ENCODE results near the gene MARCHF7. TPM values are rescaled to one million over a fixed set of nuclear protein-coding genes. Genes with fewer than 3 reads are reported as not detected.
A peak's percentile ranks its signal among the peaks of the same experiment; 100 is the strongest.

Gene MARCHF7
- total and polyA plus RNA-seq, 2 of the 13 experiments (the other 11 are each of a cell fraction or from before 2014, with no cell fraction given) = 32.8 to 88.5 TPM

DNA sequence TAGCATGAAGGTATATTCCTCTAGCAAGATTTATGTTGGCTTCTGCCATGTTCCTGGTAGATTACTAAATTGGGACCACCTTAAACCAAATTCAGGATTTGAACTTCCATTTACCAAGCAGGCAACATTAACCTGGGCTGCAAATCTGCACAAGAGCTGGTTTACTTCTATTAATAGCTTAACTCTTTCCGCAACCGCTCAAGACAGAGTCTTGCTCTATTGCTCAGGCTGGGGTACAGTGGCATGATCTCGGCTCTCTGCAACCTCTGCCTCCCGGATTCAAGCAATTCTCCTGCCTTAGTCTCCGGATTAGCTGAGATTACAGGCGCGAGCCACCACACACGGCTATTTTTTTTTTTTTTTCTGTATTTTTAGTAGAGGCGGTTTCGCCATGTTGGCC lies 8.4 kb downstream of the MARCHF7 start:
- Histone ChIP-seq H3K79me2 (ENCODE audit: insufficient read depth, low read length) (peaks cover 100% of the 10 kb centered on the region), H3K9me3 (ENCODE audit: low read length) (no peaks in the 10 kb centered on the region), H2AFZ (ENCODE audit: low read length) (no peak overlapping the region), H3K4me3 (replicated peaks in 1 of 3; ENCODE audit: insufficient read depth in 1 of 3, low read depth in 2 of 3, low read length in 3 of 3) (no peak overlapping the region), H3K4me2 (ENCODE audit: low read depth, low read length) (no peak overlapping the region), H3K27ac (ENCODE audit: extremely low read length, insufficient read depth, low read length) (no peak overlapping the region), H3K9ac (ENCODE audit: insufficient read depth, low read depth, low read length) (no peak overlapping the region), H3K36me3 (replicated peaks in 1 of 2; ENCODE audit: control insufficient read depth in 1 of 2, insufficient read depth in 2 of 2, low read length in 2 of 2) (peaks cover 7 to 47% of the 10 kb centered on the region in 2 experiments), H4K20me1 (ENCODE audit: insufficient read depth, low read length) (peaks cover 95% of the 10 kb centered on the region), H3K27me3 (ENCODE audit: control insufficient read depth in 1 of 2, insufficient read depth in 2 of 2, low read length in 2 of 2) (no peaks in the 10 kb centered on the region), H3K4me1 (ENCODE audit: insufficient read depth, low read length) (peaks cover 46% of the 10 kb centered on the region)
- ChIA-PET CTCF (ENCODE audit: low intra/inter-chr PET ratio, low total read pairs) (no interaction called here), POLR2A (interaction anchor here (4.5 kb wide), 1 partner anchor 8 kb away, joined by 27 read pairs; the partner anchor contains the start of gene MARCHF7)
- BruUV-seq (replicated peaks) = no TSS peak
- intact Hi-C loops (cut with micrococcal nuclease; ENCODE audit: unreplicated experiment) (no loop called here), in situ Hi-C loops (cut with HindIII; ENCODE audit: extremely low pct_ligation_motif_present, low pct_unique_long_range_greater_than_20kb) (no loop called here)
- 95% methylated on average over 10 of the region's 10 CpGs for WGBS (ENCODE audit: low lambda C conversion rate)
- no peak for TF ChIP-seq MXI1 (IDR thresholded peaks at IDR 0.05; ENCODE audit: borderline replicate concordance, low read depth, low read length)
- ATAC-seq (no peak), FAIRE-seq (no peak), DNase-seq (ENCODE audit: low spot score) (no peak)

DNA sequence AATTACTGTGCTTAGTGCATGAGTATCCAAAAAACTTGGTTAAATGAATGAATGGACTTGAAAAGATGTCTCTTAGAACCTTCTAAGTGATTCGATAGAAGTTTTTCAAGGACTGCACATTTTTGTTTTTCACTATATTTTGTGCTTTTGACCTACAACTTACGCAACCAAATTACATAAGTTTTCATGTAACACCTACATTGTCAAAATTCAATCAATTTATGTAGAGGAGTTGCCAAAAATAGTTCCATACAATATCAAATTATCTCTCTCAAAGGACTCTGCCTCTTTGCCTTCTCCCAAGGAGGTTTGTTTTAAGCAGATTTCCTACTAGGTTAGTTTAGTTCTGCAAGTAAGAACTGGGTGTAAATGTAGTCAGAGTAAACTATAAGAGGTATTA lies 10.3 kb downstream of the MARCHF7 start:
- Histone ChIP-seq H3K4me2 (ENCODE audit: low read depth, low read length) (no peak overlapping the region), H3K36me3 (replicated peaks in 1 of 2; ENCODE audit: control insufficient read depth in 1 of 2, insufficient read depth in 2 of 2, low read length in 2 of 2) (peaks cover 7 to 32% of the 10 kb centered on the region in 2 experiments; a peak in 4 of 5 replicates), H3K4me3 (replicated peaks in 1 of 3; ENCODE audit: insufficient read depth in 1 of 3, low read depth in 2 of 3, low read length in 3 of 3) (no peak overlapping the region), H3K9me3 (ENCODE audit: low read length) (no peaks in the 10 kb centered on the region), H3K4me1 (ENCODE audit: insufficient read depth, low read length) (peaks cover 27% of the 10 kb centered on the region), H3K9ac (ENCODE audit: insufficient read depth, low read depth, low read length) (no peak overlapping the region), H2AFZ (ENCODE audit: low read length) (no peak overlapping the region), H3K27me3 (ENCODE audit: control insufficient read depth in 1 of 2, insufficient read depth in 2 of 2, low read length in 2 of 2) (no peaks in the 10 kb centered on the region), H3K79me2 (ENCODE audit: insufficient read depth, low read length) (peaks cover 100% of the 10 kb centered on the region), H3K27ac (ENCODE audit: extremely low read length, insufficient read depth, low read length) (peak overlapping the region; percentile 6), H4K20me1 (ENCODE audit: insufficient read depth, low read length) (peaks cover 96% of the 10 kb centered on the region)
- DNase-seq (ENCODE audit: low spot score) (no peak), ATAC-seq (no peak), FAIRE-seq (no peak)
- in situ Hi-C loops (cut with HindIII; ENCODE audit: extremely low pct_ligation_motif_present, low pct_unique_long_range_greater_than_20kb) (no loop called here), intact Hi-C loops (cut with micrococcal nuclease; ENCODE audit: unreplicated experiment) (no loop called here)
- BruUV-seq (replicated peaks) = no TSS peak
- TF ChIP-seq ZNF644 (CRISPR knock-in tag; IDR thresholded peaks at IDR 0.05; ENCODE audit: low read depth) (0 out of 2 replicates have a peak, but pooled peaks have one; percentile 12), HMG20B (CRISPR knock-in tag; conservative IDR thresholded peaks at IDR 0.05) (no peak), XBP1 (CRISPR knock-in tag; IDR thresholded peaks at IDR 0.05) (no peak), ATM (IDR thresholded peaks at IDR 0.05; ENCODE audit: borderline replicate concordance) (no peak), SNAPC5 (CRISPR knock-in tag; IDR thresholded peaks at IDR 0.05; ENCODE audit: borderline replicate concordance) (no peak), SIN3B (IDR thresholded peaks at IDR 0.05; ENCODE audit: low read length) (no peak), MIER2 (CRISPR knock-in tag; IDR thresholded peaks at IDR 0.05) (no peak), CEBPB (IDR thresholded peaks at IDR 0.05; ENCODE audit: borderline replicate concordance, low read depth, low read length) (peak; percentile 74; the same call in 1 of the 2 replicates), CEBPG (CRISPR knock-in tag; IDR thresholded peaks at IDR 0.05) (peak; percentile 68), ZBTB21 (CRISPR knock-in tag; IDR thresholded peaks at IDR 0.05) (no peak), NRL (CRISPR knock-in tag; IDR thresholded peaks at IDR 0.05; ENCODE audit: borderline replicate concordance) (no peak), HNRNPUL1 (IDR thresholded peaks at IDR 0.05; ENCODE audit: low read depth, low read length) (no peak), TRIM24 (CRISPR knock-in tag; IDR thresholded peaks at IDR 0.05) (no peak), ZNF33B (CRISPR knock-in tag; IDR thresholded peaks at IDR 0.05) (no peak)
- ChIA-PET CTCF (ENCODE audit: low intra/inter-chr PET ratio, low total read pairs) (no interaction called here), POLR2A (interaction anchor here (4.5 kb wide), 1 partner anchor 10 kb away, joined by 27 read pairs; the partner anchor contains the start of gene MARCHF7)
- 94% methylated on average over 2 of the region's 2 CpGs for WGBS (ENCODE audit: low lambda C conversion rate)
